Kidney epithelial cell (primary cell): ENCODE data around the gene CTAGE4. TPM values are rescaled to one million over a fixed set of nuclear protein-coding genes. Genes with fewer than 3 reads are reported as not detected.
"Not testable (repeated sequence)": the region's sequence is repeated elsewhere in the genome, so short reads cannot be mapped to it uniquely, and the experiment has no call there.

ENCODE experiments used
- DNase-seq: peaks from one replicate; pipeline ENCODE4 v3.0.0-alpha.2; 2010; ENCODE audit warnings: low read depth
- H3K27me3 ChIP-seq: 2 replicates; pipeline ENCODE4 v1.6.0; 2011; ENCODE audit warnings: low read length; ENCODE audit not compliant: control insufficient read depth, insufficient read depth
- H3K36me3 ChIP-seq: 2 replicates; pipeline ENCODE4 v1.5.1; 2011; ENCODE audit warnings: low read length; ENCODE audit not compliant: control insufficient read depth, insufficient read depth
- H3K4me3 ChIP-seq: 2 replicates; pipeline ENCODE4 v1.5.1; 2011; ENCODE audit warnings: low read depth, mild to moderate bottlenecking, control low read depth, low read length
- CTCF ChIP-seq: IDR thresholded peaks from 2 replicates; pipeline ENCODE4 v1.5.1; 2011; ENCODE audit warnings: mild to moderate bottlenecking, moderate library complexity, low read length, control low read depth, inconsistent platforms; ENCODE audit not compliant: insufficient read depth, poor library complexity, severe bottlenecking
- total RNA-seq: library from RNA; depleted of rRNA; stranded (reverse); fragments of >200 nt; gene quantifications from 2 replicates; pipeline ENCODE4 v1.2.3, GENCODE V29; 2015

CTAGE4 gene
- 4.2 and 4.3 TPM in 2 replicates for total RNA-seq

- not testable (repeated sequence) for H3K27me3 ChIP-seq, H3K36me3 ChIP-seq, DNase-seq, H3K4me3 ChIP-seq
Measured at GRCh38 chr7:144183166-144183565, at the start of gene CTAGE4. Gene CTAGE4 (plus strand): TSS chr7:144183466. CDS start chr7:144183504, 38 bp downstream.

GRCh38 chr7:144134116-144134515 is 49.1 kb upstream of the CTAGE4 start:
- Histone ChIP-seq H3K4me3 (no peak overlapping the region), H3K36me3 (no peaks in the 10 kb centered on the region), H3K27me3 (no peaks in the 10 kb centered on the region)
- TF ChIP-seq CTCF, result no peak
- DNase-seq, result no peak

GRCh38 chr7:144137501-144137900 is 45.8 kb upstream of the CTAGE4 start:
- DNase-seq, result no peak
- Histone ChIP-seq H3K27me3 (no peaks in the 10 kb centered on the region), H3K36me3 (no peaks in the 10 kb centered on the region), H3K4me3 (no peak overlapping the region)
- TF ChIP-seq CTCF, result no peak

- TF ChIP-seq CTCF, result no peak
- no peak for DNase-seq
- H3K27me3 ChIP-seq, result no peaks in the 10 kb centered on the region
- H3K36me3 ChIP-seq, result no peaks in the 10 kb centered on the region
- H3K4me3 ChIP-seq, result no peak overlapping the region
Measured at GRCh38 chr7:144142187-144142586, 41.1 kb upstream of the CTAGE4 start.

GRCh38 chr7:144144426-144144825 is 38.8 kb upstream of the CTAGE4 start:
- Histone ChIP-seq H3K27me3 (no peaks in the 10 kb centered on the region), H3K4me3 (no peak overlapping the region), H3K36me3 (no peaks in the 10 kb centered on the region)
- no peak for TF ChIP-seq CTCF
- DNase-seq, result no peak

- H3K4me3 ChIP-seq, result no peak overlapping the region
- H3K27me3 ChIP-seq, result no peaks in the 10 kb centered on the region
- TF ChIP-seq CTCF, result no peak
- no peaks in the 10 kb centered on the region for H3K36me3 ChIP-seq
- DNase-seq, result no peak
Measured at GRCh38 chr7:144148224-144148827, 34.9 kb upstream of the CTAGE4 start.
